Right atrium auricular region (tissue), 2 donors: ENCODE measurements around the gene CREBRF. TPM values are rescaled to one million over a fixed set of nuclear protein-coding genes. Genes with fewer than 3 reads are reported as not detected.

ENCODE experiments used
- DNase-seq: peaks from one replicate; pipeline ENCODE4 v3.0.0-alpha.2; 2019; ENCODE audit warnings: low spot score
- H3K27ac ChIP-seq, 2 donors: fragments of 200-600 bp; sonication (generic); 1 replicate in 1 of 2; 2 replicates in 1 of 2; pipeline ENCODE4 v1.5.1; 2016 to 2019
- H3K27me3 ChIP-seq, 2 donors: fragments of 200-600 bp; sonication (generic); one replicate each; pipeline versions ENCODE4 v1.5.1 to v1.6.0; 2017 to 2019
- H3K36me3 ChIP-seq: fragments of 200-600 bp; sonication (generic); one replicate; pipeline ENCODE4 v1.5.1; 2016
- H3K4me1 ChIP-seq, 2 donors: fragments of 200-600 bp; sonication (generic); one replicate each; pipeline versions ENCODE4 v1.5.1 to v1.6.0; 2017 to 2019
- H3K4me3 ChIP-seq, 2 donors: fragments of 200-600 bp; sonication (generic); 1 replicate in 1 of 2; 2 replicates in 1 of 2; pipeline ENCODE4 v1.5.1; 2017 to 2019; ENCODE audit warnings: mild to moderate bottlenecking in 1 of 2, moderate library complexity in 1 of 2
- H3K9me3 ChIP-seq, 2 donors: fragments of 200-600 bp; sonication (generic); one replicate each; pipeline ENCODE4 v1.5.1; 2019
- CTCF ChIP-seq, 2 donors: fragments of 200-600 bp; sonication (generic); IDR thresholded peaks; one replicate each; pipeline ENCODE4 v1.5.1; 2019; ENCODE audit warnings: antibody characterized with exemption in 2 of 2
- total RNA-seq, 2 donors: library from RNA; depleted of rRNA; stranded (reverse); fragments of >200 nt; gene quantifications; one replicate each; pipeline ENCODE4 v1.1.0, GENCODE V29; 2016

The CREBRF gene
- total RNA-seq, 2 donors from 2014 or later: 20.9 to 22.5 TPM

GRCh38 chr5:173051746-173052145, 4.4 kb upstream of the CREBRF start:
- H3K9me3 ChIP-seq: no peaks in the 10 kb centered on the region
- no peak overlapping the region for H3K27ac ChIP-seq
- H3K4me1 ChIP-seq: peaks cover 0 to 5% of the 10 kb centered on the region in 2 donors
- H3K36me3 ChIP-seq: no peaks in the 10 kb centered on the region
- no peak for TF ChIP-seq CTCF (IDR thresholded peaks at IDR 0.05)
- no peak for DNase-seq
- H3K27me3 ChIP-seq: no peaks in the 10 kb centered on the region
- H3K4me3 ChIP-seq: no peak overlapping the region

- H3K36me3 ChIP-seq: no peaks in the 10 kb centered on the region
- H3K27me3 ChIP-seq: no peaks in the 10 kb centered on the region
- H3K4me1 ChIP-seq: peaks cover 0 to 12% of the 10 kb centered on the region in 2 donors
- TF ChIP-seq CTCF (IDR thresholded peaks at IDR 0.05): no peak
- H3K27ac ChIP-seq: no peak overlapping the region
- no peak overlapping the region for H3K4me3 ChIP-seq
- H3K9me3 ChIP-seq: no peaks in the 10 kb centered on the region
- DNase-seq: no peak
Observed at GRCh38 chr5:173053041-173053440, 3.1 kb upstream of the CREBRF start.

GRCh38 chr5:173055042-173055721, 970 bp upstream of the CREBRF start:
- no peaks in the 10 kb centered on the region for H3K9me3 ChIP-seq
- peak overlapping the region; percentile 83 to 100 for H3K4me3 ChIP-seq
- no peaks in the 10 kb centered on the region for H3K27me3 ChIP-seq
- no peak for DNase-seq
- peaks cover 0 to 22% of the 10 kb centered on the region in 2 donors for H3K4me1 ChIP-seq
- no peak overlapping the region for H3K27ac ChIP-seq
- H3K36me3 ChIP-seq: no peaks in the 10 kb centered on the region
- no peak for TF ChIP-seq CTCF (IDR thresholded peaks at IDR 0.05)

GRCh38 chr5:173055722-173055982, 500 bp upstream of the CREBRF start:
- no peaks in the 10 kb centered on the region for H3K9me3 ChIP-seq
- H3K4me1 ChIP-seq: peaks cover 0 to 22% of the 10 kb centered on the region in 2 donors
- TF ChIP-seq CTCF (IDR thresholded peaks at IDR 0.05): no peak
- H3K27ac ChIP-seq: peak overlapping the region; percentile 99 to 100
- DNase-seq: no peak
- H3K27me3 ChIP-seq: no peaks in the 10 kb centered on the region
- no peaks in the 10 kb centered on the region for H3K36me3 ChIP-seq
- peak overlapping the region; percentile 83 to 100 for H3K4me3 ChIP-seq

GRCh38 chr5:173056783-173057061, 570 bp downstream of the CREBRF start:
- DNase-seq: no peak
- peak overlapping the region; percentile 99 to 100 for H3K27ac ChIP-seq
- H3K27me3 ChIP-seq: no peaks in the 10 kb centered on the region
- TF ChIP-seq CTCF (IDR thresholded peaks at IDR 0.05): no peak
- peak overlapping the region; percentile 83 to 100 for H3K4me3 ChIP-seq
- peaks cover 0 to 25% of the 10 kb centered on the region in 2 donors for H3K4me1 ChIP-seq
- H3K36me3 ChIP-seq: no peaks in the 10 kb centered on the region
- no peaks in the 10 kb centered on the region for H3K9me3 ChIP-seq
